ENCODE data around the gene EPS8.

DNA sequence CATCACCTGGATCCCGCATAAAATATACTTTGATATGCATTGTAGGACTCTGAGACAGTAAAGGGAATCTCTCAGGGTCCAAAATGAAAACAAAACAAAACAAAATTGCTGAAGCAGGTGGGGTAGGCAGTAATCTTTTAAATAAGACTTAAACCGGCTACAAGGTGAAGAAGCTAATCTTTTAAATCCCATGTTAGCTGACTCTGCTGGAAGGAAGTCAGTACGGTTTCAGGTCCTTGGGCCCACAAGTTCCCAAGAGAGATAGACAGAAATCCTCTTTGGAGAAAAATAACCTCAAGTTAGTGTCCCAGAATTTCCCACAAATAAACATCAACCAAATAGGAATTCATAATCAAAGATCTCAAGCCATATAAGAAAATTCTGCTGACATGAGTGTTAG, 5.0 kb upstream of the EPS8 start:
- TF ChIP-seq, protein P1, sequence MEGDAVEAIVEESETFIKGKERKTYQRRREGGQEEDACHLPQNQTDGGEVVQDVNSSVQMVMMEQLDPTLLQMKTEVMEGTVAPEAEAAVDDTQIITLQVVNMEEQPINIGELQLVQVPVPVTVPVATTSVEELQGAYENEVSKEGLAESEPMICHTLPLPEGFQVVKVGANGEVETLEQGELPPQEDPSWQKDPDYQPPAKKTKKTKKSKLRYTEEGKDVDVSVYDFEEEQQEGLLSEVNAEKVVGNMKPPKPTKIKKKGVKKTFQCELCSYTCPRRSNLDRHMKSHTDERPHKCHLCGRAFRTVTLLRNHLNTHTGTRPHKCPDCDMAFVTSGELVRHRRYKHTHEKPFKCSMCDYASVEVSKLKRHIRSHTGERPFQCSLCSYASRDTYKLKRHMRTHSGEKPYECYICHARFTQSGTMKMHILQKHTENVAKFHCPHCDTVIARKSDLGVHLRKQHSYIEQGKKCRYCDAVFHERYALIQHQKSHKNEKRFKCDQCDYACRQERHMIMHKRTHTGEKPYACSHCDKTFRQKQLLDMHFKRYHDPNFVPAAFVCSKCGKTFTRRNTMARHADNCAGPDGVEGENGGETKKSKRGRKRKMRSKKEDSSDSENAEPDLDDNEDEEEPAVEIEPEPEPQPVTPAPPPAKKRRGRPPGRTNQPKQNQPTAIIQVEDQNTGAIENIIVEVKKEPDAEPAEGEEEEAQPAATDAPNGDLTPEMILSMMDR (conservative IDR thresholded peaks at IDR 0.05; ENCODE audit: low read length), result no peak
- TF ChIP-seq EZH2phosphoT487 (IDR thresholded peaks at IDR 0.05; ENCODE audit: borderline replicate concordance, low read depth, low read length), result no peak

Measured in OCI-LY7 (cell line).